CD8-positive, alpha-beta memory T cell (primary cell): Measurements from ENCODE around the gene SNF8. TPM values are rescaled to one million over a fixed set of nuclear protein-coding genes. Genes with fewer than 3 reads are reported as not detected.

Experiments
- polyA plus RNA-seq: library from polyadenylated mRNA; unstranded; fragments of 300-500 nt; fragmentation: Illumina TruSeq; gene quantifications from one replicate; pipeline ENCODE4 v1.2.3, GENCODE V29; 2021
- total RNA-seq, 2 experiments: library from RNA; stranded (reverse); gene quantifications; one replicate each; pipeline ENCODE4 v1.2.3, GENCODE V29; 2021

SNF8 gene
- total and polyA plus RNA-seq, 3 experiments from 2014 or later: 113 to 161 (median 151) TPM

Other genes starting within 250 kb of the SNF8 start
- gene PRAC1, start 222.3 kb downstream of the SNF8 start, total RNA-seq: not detected
- not detected for gene PRAC1, start 222.3 kb downstream of the SNF8 start, polyA plus RNA-seq
- gene PRAC2, start 221.7 kb downstream of the SNF8 start, total RNA-seq: not detected
- not detected for gene PRAC2, start 221.7 kb downstream of the SNF8 start, polyA plus RNA-seq
- not detected for gene HOXB13, start 216.1 kb downstream of the SNF8 start, total RNA-seq
- gene HOXB13, start 216.1 kb downstream of the SNF8 start, polyA plus RNA-seq: not detected
- not detected for gene TTLL6, start 127.6 kb downstream of the SNF8 start, total RNA-seq
- gene TTLL6, start 127.6 kb downstream of the SNF8 start, polyA plus RNA-seq: not detected
- gene CALCOCO2, start 113.8 kb downstream of the SNF8 start, total RNA-seq: 10 to 100 TPM; 57.4 to 61.8 TPM
- gene CALCOCO2, start 113.8 kb downstream of the SNF8 start, polyA plus RNA-seq: 182 TPM
- gene ATP5MC1, start 52.1 kb downstream of the SNF8 start, total RNA-seq: 100 to 1,000 TPM; 131 to 138 TPM
- gene ATP5MC1, start 52.1 kb downstream of the SNF8 start, polyA plus RNA-seq: 143 TPM
- 100 to 1,000 TPM; 100 to 103 TPM for gene UBE2Z, start 36.4 kb downstream of the SNF8 start, total RNA-seq
- 74.7 TPM for gene UBE2Z, start 36.4 kb downstream of the SNF8 start, polyA plus RNA-seq
- not detected for gene GIP, start 23.8 kb upstream of the SNF8 start, total RNA-seq
- not detected for gene GIP, start 23.8 kb upstream of the SNF8 start, polyA plus RNA-seq
- gene IGF2BP1, start 52.5 kb upstream of the SNF8 start, total RNA-seq: under 1 TPM; 0.24 to 0.28 TPM
- gene IGF2BP1, start 52.5 kb upstream of the SNF8 start, polyA plus RNA-seq: not detected
- gene B4GALNT2, start 187.9 kb upstream of the SNF8 start, total RNA-seq: not detected
- not detected for gene B4GALNT2, start 187.9 kb upstream of the SNF8 start, polyA plus RNA-seq